Measurements from ENCODE around the gene PLCB2.

The PLCB2 gene

DNA sequence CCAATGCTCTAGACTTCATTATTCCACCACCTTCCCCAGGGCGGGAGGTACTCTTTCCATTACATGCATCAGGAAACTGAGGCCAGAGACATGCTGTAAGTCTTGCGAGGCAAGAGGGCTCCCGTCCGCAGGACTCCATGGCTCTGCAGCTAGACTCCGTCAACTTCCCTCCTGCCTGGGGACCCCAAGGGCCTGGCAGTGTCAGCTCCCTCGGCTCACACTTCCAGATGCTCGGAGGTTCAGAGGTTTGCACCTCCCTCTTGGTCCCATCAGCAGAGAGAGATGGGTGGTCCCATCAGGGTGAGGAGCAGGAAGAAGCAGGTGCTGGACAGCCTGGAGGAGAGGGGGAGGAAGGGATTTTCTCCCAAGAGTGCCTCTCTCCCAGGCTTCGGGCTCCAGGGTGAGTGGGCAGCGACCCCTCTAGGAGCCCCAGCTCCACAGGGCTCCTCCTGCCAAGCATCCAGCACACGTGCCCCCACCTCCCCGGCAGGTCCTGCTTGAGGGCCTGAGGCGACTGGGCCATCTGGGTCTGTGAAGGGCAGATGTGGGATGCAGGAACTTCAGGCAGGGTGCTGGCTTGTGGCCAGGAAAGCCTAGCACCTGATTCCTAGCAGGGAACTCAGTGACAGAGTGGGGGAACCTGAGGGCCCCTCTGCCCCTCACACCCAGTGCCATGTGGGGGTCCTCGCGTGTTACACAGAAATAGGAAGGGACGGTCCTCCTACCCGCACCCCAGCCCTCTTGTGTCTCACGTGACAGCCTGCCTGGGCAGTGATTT, 59.5 kb downstream of the PLCB2 start:
- DNase-seq, result no peak

DNA sequence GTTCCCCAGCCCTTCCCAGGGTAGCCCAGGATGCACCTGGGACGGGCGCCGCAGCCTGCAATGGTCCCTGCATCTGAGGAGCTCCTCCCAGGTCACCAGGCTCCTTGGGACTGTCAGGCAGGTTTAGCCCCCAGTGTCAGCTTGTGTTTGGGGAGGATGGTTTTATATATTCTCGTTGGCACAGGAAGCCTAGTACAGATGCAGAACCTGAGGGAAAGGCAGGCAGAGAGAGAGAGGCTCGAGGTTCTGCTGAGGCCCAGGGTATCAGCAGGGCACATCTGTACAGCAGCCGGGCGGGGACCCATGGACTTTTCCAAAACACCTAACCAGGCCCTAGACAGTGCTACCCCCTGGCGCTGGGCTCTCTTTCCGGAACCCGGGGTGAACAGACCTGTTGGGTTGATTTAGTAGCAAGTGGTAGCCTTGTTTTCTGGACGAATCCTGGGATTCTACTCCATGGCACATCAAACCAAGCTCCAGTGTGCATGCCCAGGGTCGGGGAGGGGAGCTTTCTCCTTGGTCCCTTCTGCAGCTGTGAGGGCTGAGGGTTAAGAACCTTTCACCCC, 60.2 kb downstream of the PLCB2 start:
- no peak for DNase-seq

DNA sequence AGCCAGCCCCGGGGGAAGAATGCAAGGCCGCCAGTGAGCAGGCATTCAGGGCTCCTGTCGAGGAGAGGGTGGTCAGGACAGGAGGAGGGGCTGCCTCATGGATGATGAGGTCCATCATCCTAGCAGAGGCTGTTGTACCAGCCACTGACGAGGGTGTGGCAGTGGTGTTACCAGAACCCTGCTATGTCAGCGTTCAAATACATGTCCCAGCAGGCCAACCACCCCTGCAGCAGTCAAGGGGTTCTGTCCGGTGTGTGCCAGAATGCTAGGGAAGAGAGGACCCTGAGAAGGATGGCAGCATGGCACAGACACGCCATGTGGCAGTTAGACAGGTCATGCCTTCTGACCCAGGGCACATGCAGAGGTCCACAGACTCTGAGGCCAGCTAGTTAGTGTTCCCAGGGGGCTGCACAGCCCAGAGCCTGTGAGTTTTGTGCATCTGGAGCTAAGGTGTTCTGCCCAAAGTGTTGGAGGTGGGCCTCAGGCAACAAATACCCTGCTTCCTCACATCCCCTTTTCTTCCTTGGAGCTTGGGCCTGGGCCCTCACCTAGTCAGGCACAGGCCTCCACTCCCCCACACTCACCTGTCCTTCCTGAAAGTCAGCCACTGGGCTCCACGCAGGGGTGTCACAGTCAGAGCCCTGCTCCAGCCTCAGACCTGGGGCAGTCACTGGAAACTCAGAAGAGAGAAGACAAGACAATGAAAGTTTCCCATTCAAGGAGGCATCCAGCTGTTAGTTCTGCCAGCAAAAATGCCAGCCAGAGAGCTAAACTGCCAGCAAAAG, 61.0 kb downstream of the PLCB2 start:
- DNase-seq, result no peak

DNA sequence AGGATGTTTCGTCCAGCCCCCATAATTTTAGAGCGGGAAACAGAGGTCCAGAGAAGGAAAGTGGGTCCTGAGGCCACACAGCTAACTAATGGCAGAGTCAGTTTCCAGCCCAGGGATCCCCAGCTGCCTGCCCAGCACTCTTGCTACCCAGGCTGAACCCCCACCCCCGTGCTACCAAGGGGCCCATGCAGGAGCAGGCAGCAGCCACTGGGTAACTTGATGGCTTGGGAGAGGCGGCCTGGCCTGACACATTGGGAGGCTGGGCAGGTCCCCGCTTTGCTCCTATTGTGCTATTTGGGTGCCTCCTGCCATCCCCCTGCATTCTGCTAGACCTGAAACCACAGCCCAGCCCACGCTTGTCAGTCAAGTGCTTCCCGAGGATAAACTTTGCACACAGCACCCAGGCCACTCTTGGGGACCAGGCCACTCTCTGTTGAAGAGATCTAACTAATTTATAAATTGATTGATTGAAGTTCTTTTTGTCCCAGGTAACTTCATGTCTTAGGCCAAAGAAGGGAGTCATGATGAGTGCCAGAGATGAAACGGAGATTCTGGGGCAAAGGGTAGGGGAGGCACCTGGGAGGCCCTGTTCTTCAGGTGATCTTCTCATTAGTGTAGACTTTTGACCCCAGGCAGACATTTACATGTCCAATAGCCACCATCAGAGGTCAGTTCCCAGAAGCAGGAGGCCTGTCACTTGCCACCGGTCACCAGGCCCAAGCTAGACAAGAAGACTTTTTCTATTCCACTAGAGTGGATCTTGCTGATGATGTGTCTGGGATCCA, 61.9 kb downstream of the PLCB2 start:
- DNase-seq, result no peak

DNA sequence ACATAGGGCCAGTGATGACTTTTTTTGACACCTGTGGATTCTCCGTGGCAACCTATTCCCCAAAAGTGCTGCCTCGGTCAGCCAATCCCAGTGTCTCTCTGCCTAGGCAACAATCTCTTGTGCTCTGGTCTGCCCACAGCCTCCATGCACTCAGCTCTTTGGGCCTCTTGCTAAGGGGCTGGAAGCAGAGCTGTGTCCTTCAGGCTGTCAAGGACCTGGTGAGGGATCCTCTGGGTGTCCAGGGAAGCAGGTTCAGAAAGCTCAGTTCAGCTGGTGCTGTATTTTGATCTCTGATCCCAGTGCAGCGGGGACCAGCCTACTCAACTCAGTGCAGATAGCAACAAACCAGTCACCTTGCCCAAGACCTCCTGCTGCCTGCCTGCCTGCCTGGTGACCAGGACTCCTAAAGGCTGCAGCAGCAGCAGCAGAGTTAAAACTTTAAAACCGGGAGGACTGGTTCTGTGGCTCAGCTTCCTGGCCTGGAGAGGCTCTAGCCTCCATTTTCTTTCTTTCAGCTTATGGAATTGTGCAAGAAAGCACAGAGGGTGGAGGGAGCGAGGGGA, 62.7 kb downstream of the PLCB2 start:
- DNase-seq, result no peak

DNA sequence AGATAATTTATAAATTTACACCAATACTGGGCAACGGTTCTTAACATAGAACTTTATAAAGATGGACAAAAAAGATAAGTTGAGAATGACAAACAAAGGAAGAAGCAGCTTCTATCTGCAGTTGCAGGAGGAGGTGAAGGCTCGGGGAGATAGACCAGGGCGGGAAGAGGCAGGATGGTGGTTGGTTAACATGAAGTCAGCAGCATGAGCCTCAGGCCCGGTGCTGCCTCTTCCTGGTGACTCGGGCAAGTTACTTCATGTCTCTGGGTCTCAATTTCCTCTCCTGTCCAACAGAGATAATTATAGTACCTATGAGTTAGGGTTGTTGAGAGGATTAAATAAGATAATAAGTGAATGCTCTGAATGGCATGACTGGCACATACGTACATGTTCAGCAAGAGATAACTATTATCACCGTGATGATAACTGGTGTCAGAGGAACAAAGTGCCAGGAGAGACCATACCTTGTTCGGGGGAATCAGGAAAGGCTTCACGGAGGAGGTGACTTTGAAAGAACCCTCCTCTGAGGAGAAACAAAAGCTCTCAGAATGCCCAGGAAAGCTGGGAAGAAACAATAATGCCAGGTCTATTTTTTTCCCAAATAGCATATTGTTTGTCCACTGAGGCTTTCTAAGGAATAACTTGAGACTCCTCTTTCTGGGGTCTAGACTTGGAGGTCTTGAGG, 64.5 kb downstream of the PLCB2 start:
- no peak for DNase-seq

DNA sequence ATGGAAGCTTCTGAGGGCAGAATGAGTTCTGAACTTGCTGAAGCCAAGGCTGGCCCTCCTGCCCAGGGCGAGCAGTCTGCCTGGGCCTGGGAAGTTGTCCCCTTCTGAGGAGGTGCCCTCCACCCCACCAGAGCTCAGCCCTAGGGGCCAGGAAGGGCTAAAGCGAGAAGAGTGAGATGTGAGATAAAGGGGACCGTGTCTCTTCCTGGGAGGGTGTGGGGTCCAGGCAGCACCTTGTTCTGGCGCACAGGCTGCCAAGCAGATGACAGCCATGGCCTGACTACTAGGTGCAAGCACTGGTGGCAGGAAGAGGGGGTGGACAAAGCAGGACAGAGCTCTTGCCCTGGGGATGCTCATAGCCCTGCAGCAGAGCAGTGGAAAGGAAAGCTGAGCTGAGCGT, 65.1 kb downstream of the PLCB2 start:
- no peak for DNase-seq

DNA sequence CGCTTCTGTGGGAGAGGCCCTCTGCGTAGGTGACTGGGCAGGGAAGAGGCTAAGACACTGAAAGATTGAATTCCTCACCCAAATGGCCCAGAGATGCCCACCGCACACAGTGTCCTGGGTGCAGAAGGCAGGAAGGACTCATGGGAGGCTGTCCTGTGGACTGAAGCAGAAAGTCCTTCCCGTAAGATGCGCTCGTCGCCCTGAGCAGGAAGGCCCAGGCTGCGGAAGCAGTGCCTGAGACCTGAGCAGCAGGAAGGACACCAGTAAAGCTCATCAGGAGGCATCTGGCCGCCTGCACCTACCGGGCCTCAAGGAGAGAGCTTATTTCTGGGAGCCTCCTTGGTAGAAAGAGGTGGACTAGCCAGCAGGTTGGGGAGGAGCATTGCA, 65.5 kb downstream of the PLCB2 start:
- DNase-seq, result no peak

DNA sequence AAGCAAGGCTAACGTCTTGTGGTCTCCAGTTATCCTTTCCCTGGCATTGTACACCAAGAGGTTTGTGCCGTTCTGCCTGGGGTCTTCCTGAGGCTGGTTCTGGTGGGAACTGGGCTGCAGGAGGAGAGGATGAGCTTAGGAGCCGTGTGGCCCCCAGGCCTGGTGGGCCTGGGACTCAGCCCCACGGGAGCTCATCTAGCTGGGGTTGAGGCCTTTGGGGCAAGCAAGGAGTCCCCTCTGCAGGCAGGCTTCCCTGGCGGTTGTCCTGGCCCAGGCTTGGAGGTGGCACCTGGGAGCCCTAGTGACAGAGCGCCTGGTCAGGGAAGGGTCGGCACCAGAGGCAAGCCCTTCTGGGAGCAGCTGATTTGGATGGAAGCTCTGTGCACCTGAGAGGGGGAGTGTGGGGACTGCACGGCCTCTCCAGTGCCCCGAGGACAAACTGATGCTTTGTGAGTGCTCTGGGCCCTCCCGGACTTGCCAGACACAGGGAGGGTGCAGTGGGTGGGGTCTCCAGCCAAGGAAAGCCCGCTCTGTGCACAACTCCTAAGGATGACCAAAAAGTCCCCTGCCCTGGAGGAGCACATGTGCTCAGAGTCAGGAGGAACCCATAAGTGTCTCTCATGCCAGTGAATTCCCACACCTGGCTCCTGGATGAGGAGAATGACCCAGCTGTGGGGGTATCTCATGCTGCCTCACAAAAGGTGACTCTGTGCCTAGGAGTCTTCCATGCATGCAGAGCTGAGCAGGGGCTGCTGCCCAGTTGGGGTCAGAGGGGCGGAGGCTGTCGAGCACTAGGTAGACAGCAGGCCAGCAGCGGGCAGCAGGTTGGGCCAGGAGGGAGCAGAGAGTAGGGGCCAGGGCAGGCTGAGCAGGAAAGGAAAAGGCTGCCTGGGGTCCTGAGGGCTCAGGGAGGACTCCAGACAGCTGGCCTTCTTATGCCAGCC, 66.2 kb downstream of the PLCB2 start:
- DNase-seq, result no peak

DNA sequence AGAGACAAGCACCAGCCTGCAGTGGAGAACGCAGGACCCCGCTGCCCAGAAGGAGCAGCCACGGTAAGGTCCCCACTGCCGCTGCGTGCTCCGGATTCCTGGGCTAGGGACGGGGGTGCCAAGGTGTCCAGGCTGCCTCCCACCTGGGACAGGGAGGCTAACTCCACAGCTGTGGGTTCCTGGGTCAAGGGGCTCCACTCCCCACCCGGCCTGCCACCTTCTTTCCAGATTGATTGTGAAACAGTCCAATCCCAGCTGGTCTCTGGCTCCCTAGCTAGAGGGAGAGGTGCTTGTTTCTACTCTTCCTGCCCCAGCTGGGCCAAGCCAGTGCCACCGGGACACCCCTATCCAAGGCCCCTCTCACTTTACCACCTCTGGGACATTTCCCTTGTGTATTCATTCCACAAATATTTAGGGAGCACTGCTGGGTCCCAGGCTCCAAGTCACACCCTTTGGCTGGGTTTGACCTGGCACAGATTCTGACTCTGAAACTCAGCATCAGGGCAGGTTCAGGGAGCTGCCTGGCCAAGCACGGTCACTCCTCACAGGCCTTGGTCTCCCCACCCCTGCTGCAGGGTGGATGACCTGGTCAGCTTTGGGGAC, 67.0 kb downstream of the PLCB2 start:
- DNase-seq, result no peak

DNA sequence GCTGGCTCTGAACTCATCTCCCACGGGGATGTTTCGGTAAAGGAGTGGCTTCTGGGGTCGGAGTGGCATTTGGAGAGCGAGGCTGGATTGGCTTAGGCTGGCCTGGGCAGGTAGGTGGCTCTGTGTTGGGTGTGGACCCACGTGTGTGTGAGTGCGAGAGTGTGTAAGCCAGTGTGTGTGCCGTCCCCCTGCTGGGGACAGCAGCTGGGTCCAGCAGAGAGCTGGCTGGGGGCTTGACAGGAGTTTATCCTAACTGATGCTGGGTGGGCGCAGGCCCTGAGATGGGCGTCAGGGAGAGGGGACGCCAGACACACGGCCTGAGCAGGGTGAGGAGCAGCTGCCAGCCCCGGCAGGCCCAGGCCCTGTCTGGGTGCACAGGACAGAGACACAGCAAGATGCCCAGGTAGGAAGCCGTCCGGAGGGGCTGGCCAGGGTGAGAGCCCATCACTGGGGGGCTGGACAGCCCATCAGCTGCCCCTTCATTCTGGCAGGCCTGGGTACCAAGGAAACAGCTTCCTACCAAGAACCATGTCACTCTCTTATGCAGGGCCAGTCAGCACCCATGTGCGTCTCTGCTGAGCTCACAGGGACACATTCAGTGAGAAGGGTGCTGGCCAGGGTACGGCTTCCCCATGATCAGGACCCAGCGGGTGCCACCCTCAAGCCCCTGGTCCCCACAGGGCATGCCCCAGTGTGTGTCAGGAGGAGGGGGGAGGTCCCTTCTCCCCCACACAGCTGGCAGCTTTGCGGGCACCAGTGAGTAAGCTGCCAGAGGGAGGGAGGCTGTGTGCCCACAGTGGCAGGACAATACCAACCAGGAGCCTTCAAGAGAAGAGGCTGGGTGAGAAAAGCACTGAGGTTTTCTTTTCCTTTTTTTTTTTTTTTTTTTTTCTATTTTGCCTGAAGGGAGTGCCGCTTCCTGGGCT, 67.8 kb downstream of the PLCB2 start:
- no peak for DNase-seq

DNA sequence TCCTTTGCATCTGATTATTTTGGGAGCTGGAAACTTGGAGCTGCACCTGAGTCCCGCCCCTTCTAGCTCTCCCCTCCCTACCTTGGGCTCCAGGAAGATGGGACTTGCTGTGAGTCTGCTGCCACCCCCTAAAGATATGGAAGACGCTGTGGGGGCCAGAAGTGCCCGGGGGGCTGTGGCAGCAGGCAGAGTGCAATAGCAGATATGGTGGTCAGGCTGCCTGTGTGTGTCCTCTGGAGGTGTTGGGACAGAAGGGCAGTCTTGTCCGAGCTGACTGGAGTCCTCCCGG, 68.4 kb downstream of the PLCB2 start:
- DNase-seq, result no peak

DNA sequence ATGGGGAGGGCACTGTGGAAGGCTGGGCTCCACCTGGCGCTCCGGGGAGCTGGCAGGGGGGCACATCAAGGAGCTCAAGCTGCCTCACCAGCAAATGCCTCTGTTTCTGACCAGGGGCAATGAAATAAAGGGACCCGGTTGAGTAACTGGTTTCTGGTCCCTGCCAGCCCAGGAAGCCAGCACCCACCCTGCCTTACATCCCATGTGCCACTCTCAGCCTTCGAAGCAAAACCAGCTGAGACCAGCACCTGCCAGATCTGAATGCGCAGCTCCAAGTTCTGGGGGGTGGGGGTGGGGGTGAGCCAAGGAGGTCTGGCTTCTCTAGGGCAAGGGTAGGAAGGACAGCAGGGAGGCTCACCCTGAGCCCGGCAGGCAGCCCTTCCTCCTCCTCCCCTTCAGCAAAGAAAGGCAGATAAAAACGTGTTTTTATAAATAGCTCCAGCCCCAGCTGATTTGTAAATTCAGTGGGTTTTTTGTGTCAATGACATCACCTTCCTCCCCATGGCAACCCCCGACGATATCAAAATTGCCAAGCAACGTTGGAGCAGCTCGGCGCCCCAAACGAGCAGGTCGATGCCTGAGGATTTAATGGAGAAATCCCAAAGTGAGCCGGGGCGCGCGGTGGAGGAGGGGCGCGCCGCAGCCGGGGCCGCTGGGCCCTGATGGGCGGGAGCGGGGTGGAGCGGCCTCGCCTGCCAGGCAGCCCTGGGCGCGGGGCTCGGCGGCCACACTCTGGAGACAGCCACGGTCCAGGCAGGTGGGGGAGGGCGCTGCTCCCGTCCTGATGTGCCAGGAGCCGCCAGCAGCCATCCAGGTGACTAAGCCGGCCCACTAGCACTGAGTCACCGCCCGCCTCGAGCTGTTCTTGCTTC, 69.0 kb downstream of the PLCB2 start, which contains the start of gene PAK6:
Gene PAK6, plus strand, starts transcription at position 532 of the 872 bp plus-strand sequence. CDS start 25,723 bp downstream, outside the sequence.
- DNase-seq, result peak; percentile 70
